Measurements from ENCODE around the gene MBD3L1. TPM values are rescaled to one million over a fixed set of nuclear protein-coding genes. Genes with fewer than 3 reads are reported as not detected.

MBD3L1 gene
- polyA plus RNA-seq, 1 of the 3 experiments (the other 2 are of a cell fraction) = not detected

DNA sequence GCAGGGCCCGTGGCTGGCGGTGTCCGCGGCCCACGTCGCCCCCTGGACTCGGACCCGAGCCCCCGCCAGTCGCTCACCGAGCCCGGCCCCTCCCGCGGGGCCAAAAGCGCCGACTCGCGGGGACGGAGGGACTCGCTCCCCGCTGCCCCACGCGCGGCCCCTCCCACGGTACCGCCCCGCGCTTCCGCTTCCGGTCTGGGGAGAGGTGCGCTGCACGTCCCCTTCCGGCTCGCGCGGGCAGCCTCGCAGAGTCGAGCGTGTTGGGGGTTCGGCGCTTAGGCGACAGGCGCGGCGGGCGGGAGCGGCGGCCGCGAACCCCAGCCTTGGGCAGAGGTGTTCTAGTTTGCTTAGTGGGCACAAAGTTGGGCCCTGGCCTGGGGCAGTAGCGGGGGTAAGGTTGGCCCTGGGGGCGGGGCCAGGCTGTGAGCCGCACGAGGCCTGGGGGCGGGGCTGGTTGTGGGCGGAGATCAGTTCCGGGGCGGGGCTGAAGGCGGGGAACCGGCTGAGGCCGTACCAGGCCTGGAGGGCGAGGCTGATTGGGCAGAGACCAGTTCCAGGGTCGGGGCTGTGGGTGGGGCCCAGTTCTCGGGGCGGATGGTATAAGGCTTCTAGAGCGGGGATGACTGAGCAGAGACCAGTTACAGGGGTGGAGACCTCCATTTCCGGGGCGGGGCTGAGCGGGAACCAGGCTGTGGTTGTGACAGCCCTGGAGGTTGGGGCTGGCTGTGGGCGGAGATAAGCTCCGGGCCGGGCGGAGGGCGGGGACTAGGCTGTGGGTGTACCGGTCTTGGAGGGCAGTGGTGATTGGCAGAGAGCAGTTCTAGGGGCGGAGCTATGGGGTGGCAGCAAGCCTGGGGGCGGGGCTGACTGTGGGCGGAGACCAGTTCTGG is at the start of gene MBD3L1, which contains the start of gene ZNF558 (continued):
- TF ChIP-seq SIN3A (IDR thresholded peaks at IDR 0.05; ENCODE audit: borderline replicate concordance, low read depth, low read length) = no peak
- no peak for TF ChIP-seq RFX5 (IDR thresholded peaks at IDR 0.05; ENCODE audit: low read length)
- TF ChIP-seq TEAD4 (IDR thresholded peaks at IDR 0.05; ENCODE audit: borderline replicate concordance, insufficient read depth) = no peak
- TF ChIP-seq, protein P1, sequence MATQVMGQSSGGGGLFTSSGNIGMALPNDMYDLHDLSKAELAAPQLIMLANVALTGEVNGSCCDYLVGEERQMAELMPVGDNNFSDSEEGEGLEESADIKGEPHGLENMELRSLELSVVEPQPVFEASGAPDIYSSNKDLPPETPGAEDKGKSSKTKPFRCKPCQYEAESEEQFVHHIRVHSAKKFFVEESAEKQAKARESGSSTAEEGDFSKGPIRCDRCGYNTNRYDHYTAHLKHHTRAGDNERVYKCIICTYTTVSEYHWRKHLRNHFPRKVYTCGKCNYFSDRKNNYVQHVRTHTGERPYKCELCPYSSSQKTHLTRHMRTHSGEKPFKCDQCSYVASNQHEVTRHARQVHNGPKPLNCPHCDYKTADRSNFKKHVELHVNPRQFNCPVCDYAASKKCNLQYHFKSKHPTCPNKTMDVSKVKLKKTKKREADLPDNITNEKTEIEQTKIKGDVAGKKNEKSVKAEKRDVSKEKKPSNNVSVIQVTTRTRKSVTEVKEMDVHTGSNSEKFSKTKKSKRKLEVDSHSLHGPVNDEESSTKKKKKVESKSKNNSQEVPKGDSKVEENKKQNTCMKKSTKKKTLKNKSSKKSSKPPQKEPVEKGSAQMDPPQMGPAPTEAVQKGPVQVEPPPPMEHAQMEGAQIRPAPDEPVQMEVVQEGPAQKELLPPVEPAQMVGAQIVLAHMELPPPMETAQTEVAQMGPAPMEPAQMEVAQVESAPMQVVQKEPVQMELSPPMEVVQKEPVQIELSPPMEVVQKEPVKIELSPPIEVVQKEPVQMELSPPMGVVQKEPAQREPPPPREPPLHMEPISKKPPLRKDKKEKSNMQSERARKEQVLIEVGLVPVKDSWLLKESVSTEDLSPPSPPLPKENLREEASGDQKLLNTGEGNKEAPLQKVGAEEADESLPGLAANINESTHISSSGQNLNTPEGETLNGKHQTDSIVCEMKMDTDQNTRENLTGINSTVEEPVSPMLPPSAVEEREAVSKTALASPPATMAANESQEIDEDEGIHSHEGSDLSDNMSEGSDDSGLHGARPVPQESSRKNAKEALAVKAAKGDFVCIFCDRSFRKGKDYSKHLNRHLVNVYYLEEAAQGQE (IDR thresholded peaks at IDR 0.05; ENCODE audit: low read depth, low read length) = no peak
- TF ChIP-seq, protein P2, sequence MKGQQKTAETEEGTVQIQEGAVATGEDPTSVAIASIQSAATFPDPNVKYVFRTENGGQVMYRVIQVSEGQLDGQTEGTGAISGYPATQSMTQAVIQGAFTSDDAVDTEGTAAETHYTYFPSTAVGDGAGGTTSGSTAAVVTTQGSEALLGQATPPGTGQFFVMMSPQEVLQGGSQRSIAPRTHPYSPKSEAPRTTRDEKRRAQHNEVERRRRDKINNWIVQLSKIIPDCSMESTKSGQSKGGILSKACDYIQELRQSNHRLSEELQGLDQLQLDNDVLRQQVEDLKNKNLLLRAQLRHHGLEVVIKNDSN (IDR thresholded peaks at IDR 0.05; ENCODE audit: borderline replicate concordance, low read depth) = no peak
- TF ChIP-seq EZH2phosphoT487 (IDR thresholded peaks at IDR 0.05; ENCODE audit: borderline replicate concordance, low read depth) = no peak
- no peak for TF ChIP-seq NRF1 (IDR thresholded peaks at IDR 0.05; ENCODE audit: low read depth, low read length)

DNA sequence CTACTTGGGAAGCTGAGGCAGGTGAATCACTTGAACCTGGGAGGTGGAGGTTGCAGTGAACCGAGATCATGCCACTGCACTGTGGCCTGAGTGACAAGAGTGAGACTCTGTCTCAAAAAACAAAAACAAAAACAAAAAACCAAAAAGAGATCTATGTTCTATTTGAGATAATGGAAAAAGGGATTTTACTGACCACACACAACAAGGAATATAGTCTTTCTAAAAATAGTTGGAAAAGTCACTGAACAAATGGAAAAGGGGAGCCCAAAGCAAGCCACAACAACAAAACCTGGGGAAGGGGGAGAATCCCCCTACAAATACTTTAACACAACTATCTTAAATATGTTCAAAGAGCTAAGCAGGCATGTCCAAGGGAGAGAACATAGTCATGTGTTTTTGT is 37.4 kb upstream of the MBD3L1 start:
- H3K4me1 ChIP-seq (ENCODE audit: control insufficient read depth in 1 of 2, insufficient read depth in 2 of 2, low read depth in 1 of 2, low read length in 1 of 2) = no peaks in the 10 kb centered on the region
- POLR2A ChIA-PET = no interaction called here
- CTCF ChIA-PET = no interaction called here
- H3K27ac ChIP-seq (ENCODE audit: low read depth in 2 of 2, low read length in 1 of 2) = no peak overlapping the region
- H3K9me3 ChIP-seq = no peaks in the 10 kb centered on the region; the same call in 1 of the 2 replicates
- no peaks in the 10 kb centered on the region for H3F3A ChIP-seq (replicated peaks; ENCODE audit: insufficient read depth)
- no peaks in the 10 kb centered on the region for H4K20me1 ChIP-seq (ENCODE audit: insufficient read depth)
- no peaks in the 10 kb centered on the region for H3K27me3 ChIP-seq (ENCODE audit: insufficient read depth)
- no peaks in the 10 kb centered on the region for H3K79me2 ChIP-seq (ENCODE audit: insufficient read depth)
- WGBS (ENCODE audit: low lambda C conversion rate) = 0% methylated on average over 1 of the region's 1 CpG
- H2AFZ ChIP-seq (ENCODE audit: low read depth) = no peak overlapping the region
- TF ChIP-seq, protein P3, sequence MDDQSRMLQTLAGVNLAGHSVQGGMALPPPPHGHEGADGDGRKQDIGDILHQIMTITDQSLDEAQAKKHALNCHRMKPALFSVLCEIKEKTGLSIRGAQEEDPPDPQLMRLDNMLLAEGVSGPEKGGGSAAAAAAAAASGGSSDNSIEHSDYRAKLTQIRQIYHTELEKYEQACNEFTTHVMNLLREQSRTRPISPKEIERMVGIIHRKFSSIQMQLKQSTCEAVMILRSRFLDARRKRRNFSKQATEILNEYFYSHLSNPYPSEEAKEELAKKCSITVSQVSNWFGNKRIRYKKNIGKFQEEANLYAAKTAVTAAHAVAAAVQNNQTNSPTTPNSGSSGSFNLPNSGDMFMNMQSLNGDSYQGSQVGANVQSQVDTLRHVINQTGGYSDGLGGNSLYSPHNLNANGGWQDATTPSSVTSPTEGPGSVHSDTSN (IDR thresholded peaks at IDR 0.05) = no peak
- H3K4me2 ChIP-seq = no peak overlapping the region
- H3K36me3 ChIP-seq (replicated peaks in 1 of 2; ENCODE audit: control insufficient read depth in 1 of 2, insufficient read depth in 2 of 2, low read length in 1 of 2) = no peaks in the 10 kb centered on the region
- DNase-seq = no peak
- no peaks in the 10 kb centered on the region for H3K9me2 ChIP-seq
- H3K9ac ChIP-seq = no peak overlapping the region
- H3K4me3 ChIP-seq (ENCODE audit: low read depth in 2 of 2, low read length in 1 of 2) = no peak overlapping the region
